ENCODE measurements around the gene PRDM9.
A peak's percentile ranks its signal among the peaks of the same experiment; 100 is the strongest.
"Not testable (repeated sequence)": the region's sequence is repeated elsewhere in the genome, so short reads cannot be mapped to it uniquely, and the experiment has no call there.

PRDM9 gene

DNA sequence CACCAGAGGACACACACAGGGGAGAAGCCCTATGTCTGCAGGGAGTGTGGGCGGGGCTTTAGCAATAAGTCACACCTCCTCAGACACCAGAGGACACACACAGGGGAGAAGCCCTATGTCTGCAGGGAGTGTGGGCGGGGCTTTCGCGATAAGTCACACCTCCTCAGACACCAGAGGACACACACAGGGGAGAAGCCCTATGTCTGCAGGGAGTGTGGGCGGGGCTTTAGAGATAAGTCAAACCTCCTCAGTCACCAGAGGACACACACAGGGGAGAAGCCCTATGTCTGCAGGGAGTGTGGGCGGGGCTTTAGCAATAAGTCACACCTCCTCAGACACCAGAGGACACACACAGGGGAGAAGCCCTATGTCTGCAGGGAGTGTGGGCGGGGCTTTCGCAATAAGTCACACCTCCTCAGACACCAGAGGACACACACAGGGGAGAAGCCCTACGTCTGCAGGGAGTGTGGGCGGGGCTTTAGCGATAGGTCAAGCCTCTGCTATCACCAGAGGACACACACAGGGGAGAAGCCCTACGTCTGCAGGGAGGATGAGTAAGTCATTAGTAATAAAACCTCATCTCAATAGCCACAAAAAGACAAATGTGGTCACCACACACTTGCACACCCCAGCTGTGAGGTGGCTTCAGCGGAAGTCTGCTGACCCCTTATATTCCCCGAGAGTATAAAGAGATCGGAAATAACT, 20.0 kb downstream of the PRDM9 start:
- peak; percentile 19 for DNase-seq (ENCODE audit: low spot score)
- not testable (repeated sequence) for FAIRE-seq

DNA sequence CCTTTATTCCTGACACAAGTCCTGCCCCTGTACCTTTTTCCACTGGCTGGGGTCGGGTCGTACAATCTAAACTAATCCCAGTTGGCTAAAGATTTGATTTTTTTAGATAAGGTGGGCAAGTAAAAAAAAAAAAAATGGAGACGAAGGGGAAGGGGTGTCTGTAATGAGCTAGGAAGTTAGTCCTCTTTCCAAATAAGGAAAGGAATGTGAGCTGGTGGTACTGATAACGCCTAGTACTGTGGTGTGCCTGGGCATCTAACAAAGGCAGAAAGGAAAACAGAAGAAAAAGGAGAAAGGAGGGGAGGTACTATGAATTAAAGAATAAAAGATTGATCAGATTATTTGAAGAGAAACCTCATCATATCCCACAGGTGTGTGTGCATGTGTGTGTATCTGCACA, 21.3 kb downstream of the PRDM9 start:
- FAIRE-seq (no peak), DNase-seq (ENCODE audit: low spot score) (no peak)

DNA sequence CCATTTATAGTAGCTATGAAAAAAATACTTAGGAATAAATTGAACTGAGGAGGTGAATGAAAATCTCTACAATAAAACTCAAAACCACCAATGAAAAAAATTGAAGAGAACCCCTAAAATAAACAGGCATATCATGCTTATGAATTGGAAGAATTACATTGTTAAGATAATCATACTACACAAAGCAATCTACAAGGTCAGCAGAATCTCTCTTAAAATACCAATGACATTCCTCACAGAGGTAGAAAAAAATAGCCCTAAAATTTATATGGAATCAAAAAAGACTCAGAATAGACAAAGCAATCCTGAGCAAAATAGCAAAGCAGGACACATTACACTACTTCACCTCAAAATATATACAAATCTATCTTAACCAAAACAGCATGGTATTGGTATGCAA, 23.2 kb downstream of the PRDM9 start:
- no peak for FAIRE-seq
- no peak for DNase-seq (ENCODE audit: low spot score)

DNA sequence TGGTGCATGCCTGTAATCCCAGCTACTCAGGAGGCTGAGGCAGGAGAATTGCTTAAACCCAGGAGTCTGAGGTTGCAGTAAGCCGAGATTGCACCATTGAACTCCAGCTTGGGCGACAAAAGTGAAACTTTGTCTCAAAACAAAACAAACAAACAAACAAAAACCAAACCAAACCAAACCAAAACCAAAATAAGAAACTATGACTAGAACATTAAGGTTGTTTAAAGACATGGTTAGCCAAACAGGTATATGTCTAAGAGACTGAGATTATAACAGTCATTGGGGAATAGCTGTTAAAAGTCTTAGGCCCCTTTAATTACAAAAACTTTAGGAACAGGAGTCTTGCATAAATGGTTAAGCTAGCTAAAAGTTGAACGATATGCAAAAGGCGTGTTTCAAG, 63.6 kb downstream of the PRDM9 start:
- no peak for FAIRE-seq
- DNase-seq (ENCODE audit: low spot score): no peak
